ENCODE measurements around the gene RNPEPL1.

RNPEPL1 gene

GRCh38 chr2:240624950-240625621 lies 56.8 kb downstream of the RNPEPL1 start, which contains the start of gene GPR35:
GPR35 (plus strand) TSS chr2:240625480; CDS start chr2:240629953, 4,473 bp downstream.
- DNase-seq (ENCODE audit: low read depth in 3 of 3), result peak; percentile 54 to 81 (median 73)

- DNase-seq (ENCODE audit: low read depth in 3 of 3), result peak in 2 of 3 donors; percentile 34 to 48
These were observed 58.4 kb downstream of the RNPEPL1 start for GRCh38 chr2:240626531-240627300.

GRCh38 chr2:240627736-240628506 lies 59.6 kb downstream of the RNPEPL1 start:
- no peak for DNase-seq (ENCODE audit: low read depth in 3 of 3)

GRCh38 chr2:240628507-240628807 lies 60.2 kb downstream of the RNPEPL1 start:
- DNase-seq (ENCODE audit: low read depth in 3 of 3), result no peak

GRCh38 chr2:240628808-240629618 lies 60.7 kb downstream of the RNPEPL1 start:
- DNase-seq (ENCODE audit: low read depth in 3 of 3), result no peak

- no peak for DNase-seq (ENCODE audit: low read depth in 3 of 3)
These were observed 61.3 kb downstream of the RNPEPL1 start for GRCh38 chr2:240629619-240629967.

- no peak for DNase-seq (ENCODE audit: low read depth in 3 of 3)
These were observed 61.9 kb downstream of the RNPEPL1 start for GRCh38 chr2:240629968-240630770.

All from stimulated activated CD4-positive, alpha-beta T cell treated with anti-CD3 and anti-CD28 coated beads, TNF-alpha, amount 100 ng/mL, for 48 hours (primary cell).